IPS-20b (cell line): ENCODE data around the gene ADAMTS14.

Source experiments
- H3K27ac ChIP-seq: one replicate; pipeline ENCODE4 v1.5.1; 2013; ENCODE audit warnings: low read length
- H3K27me3 ChIP-seq: 2 replicates; pipeline ENCODE4 v1.6.1; 2013; ENCODE audit warnings: mild to moderate bottlenecking, low read length, inconsistent platforms; ENCODE audit not compliant: insufficient read depth
- H3K36me3 ChIP-seq: 2 replicates; pipeline ENCODE4 v1.6.1; 2013; ENCODE audit warnings: low read depth, mild to moderate bottlenecking, inconsistent platforms, low read length, moderate library complexity; ENCODE audit not compliant: insufficient read depth
- H3K4me1 ChIP-seq: 2 replicates; pipeline ENCODE4 v1.6.1; 2013; ENCODE audit warnings: mild to moderate bottlenecking, control low read depth, inconsistent platforms, low read length, moderate library complexity; ENCODE audit not compliant: insufficient read depth
- H3K4me3 ChIP-seq: 2 replicates; pipeline ENCODE4 v1.5.1; 2013; ENCODE audit warnings: mild to moderate bottlenecking, low read length, inconsistent platforms
- H3K9ac ChIP-seq: 2 replicates; pipeline ENCODE4 v1.6.1; 2013; ENCODE audit warnings: low read depth, mild to moderate bottlenecking, inconsistent platforms, low read length, moderate library complexity
- H3K9me3 ChIP-seq: 2 replicates; pipeline ENCODE4 v1.6.1; 2013; ENCODE audit warnings: mild to moderate bottlenecking, low read depth, low read length, inconsistent platforms; ENCODE audit not compliant: insufficient read depth

The ADAMTS14 gene

DNA sequence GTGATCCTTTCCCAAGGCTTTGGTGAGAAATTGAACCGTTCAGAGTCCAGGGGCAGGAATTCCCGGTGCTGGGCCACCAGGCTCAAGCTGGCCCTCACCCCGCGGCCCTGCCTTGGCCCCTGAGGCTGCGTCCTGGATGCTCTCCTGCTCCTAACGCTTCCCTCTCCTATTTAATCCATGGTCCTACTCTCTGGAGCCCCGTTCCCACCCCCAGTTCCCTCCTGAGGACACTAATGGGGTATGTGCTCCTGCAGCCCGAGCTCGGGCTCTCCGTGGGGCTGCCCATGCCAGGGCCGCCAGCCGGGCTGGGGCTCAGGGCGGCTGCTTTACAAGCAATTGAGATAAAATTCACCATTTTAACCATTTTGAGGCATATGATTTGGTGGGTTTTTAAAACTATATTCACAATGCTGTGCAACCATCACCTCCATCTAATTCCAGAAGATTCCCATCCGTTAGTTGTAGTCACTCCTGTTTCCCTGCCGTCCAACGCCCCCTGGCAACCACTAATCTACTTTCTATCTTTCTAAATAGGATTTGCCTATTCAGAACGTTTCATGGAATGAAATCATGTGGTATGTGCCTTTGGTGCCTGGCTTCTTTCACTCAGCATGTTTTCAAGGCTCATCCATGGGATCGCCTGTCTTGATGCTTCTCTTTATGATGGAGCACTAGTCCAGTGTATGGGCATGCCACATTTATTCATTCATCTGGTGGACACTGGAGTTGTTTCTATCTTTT is 33.0 kb downstream of the ADAMTS14 start:
- Histone ChIP-seq H3K36me3 (no peaks in the 10 kb centered on the region), H3K27me3 (no peaks in the 10 kb centered on the region), H3K4me3 (no peak overlapping the region), H3K9me3 (no peaks in the 10 kb centered on the region), H3K27ac (no peak overlapping the region), H3K4me1 (no peaks in the 10 kb centered on the region), H3K9ac (no peak overlapping the region)

DNA sequence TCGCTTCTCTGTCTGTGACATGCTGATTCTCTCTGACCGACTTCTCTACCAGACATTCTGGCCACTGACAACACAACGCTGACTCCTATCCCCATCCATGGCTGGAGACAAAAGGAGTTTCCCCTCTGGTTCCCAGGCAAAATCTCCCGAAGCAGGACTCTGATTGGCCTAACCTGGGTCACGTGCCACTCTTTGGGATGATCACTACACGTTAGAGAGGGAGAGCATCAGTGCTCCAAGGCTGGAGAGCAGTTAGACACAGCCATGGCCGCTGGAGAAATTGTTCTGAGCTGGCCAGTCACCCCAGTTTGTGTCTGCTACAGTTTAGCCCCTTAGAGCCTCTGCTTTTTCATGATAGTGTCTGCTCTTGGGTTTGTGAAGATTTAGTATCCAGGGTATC is 38.9 kb downstream of the ADAMTS14 start:
- H3K4me3 ChIP-seq: no peak overlapping the region
- H3K27ac ChIP-seq: no peak overlapping the region
- no peaks in the 10 kb centered on the region for H3K9me3 ChIP-seq
- peaks cover 7% of the 10 kb centered on the region for H3K4me1 ChIP-seq
- H3K36me3 ChIP-seq: no peaks in the 10 kb centered on the region
- no peak overlapping the region for H3K9ac ChIP-seq
- no peaks in the 10 kb centered on the region for H3K27me3 ChIP-seq

DNA sequence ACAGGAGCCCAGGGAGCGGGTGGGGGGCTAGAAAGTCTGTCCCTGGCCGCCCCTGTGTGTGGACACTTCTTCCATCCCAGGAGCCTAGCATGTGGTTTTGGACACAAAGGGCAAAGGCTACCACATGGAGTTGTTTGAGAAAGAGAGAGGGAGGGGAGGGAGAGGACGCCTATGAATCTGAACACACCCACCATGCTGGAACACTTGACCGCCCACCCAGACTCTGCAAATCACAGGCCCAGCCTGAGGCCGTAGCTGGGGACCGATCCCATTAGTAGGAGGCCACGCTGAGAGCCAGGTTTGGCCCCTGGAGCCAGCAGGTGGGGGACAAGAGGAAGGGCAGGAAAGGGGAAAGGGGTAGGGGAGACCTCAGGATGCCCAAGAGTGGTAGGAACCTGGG is 39.6 kb downstream of the ADAMTS14 start:
- no peaks in the 10 kb centered on the region for H3K36me3 ChIP-seq
- H3K9ac ChIP-seq: no peak overlapping the region
- no peaks in the 10 kb centered on the region for H3K27me3 ChIP-seq
- no peak overlapping the region for H3K27ac ChIP-seq
- no peak overlapping the region for H3K4me3 ChIP-seq
- H3K9me3 ChIP-seq: no peaks in the 10 kb centered on the region
- H3K4me1 ChIP-seq: peaks cover 9% of the 10 kb centered on the region

DNA sequence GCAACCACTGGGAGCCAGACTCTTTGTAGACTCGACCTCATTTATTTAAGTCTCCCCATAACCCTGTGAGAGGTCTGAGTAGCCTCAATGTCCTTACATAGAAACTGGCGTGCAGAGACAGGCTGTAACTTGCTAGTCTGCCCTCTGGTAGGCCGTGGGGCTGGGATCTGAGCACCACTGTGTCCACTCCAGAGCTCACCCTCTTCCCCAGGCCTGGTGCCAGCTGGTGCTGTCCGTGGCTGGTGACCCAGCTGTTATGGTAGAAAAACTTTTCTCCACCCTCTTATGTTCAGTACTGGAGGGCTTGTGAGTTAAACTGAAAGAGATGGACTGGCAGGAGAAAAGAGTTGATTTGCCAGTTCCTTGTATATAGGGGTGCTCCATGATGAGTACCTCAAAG is 41.9 kb downstream of the ADAMTS14 start:
- Histone ChIP-seq H3K9me3 (no peaks in the 10 kb centered on the region), H3K4me1 (peaks cover 9% of the 10 kb centered on the region)

GRCh38 chr10:70714951-70715350 is 42.6 kb downstream of the ADAMTS14 start:
- Histone ChIP-seq H3K36me3 (no peaks in the 10 kb centered on the region), H3K9ac (no peak overlapping the region), H3K9me3 (no peaks in the 10 kb centered on the region), H3K27ac (no peak overlapping the region), H3K4me1 (peaks cover 9% of the 10 kb centered on the region), H3K4me3 (no peak overlapping the region), H3K27me3 (no peaks in the 10 kb centered on the region)

More for the DNA sequence above, 41.9 kb downstream of the ADAMTS14 start:
- H3K9ac ChIP-seq: no peak overlapping the region
- no peaks in the 10 kb centered on the region for H3K36me3 ChIP-seq
- no peaks in the 10 kb centered on the region for H3K27me3 ChIP-seq
- H3K27ac ChIP-seq: no peak overlapping the region
- no peak overlapping the region for H3K4me3 ChIP-seq

- Histone ChIP-seq H3K4me3 (no peak overlapping the region), H3K9me3 (no peaks in the 10 kb centered on the region), H3K27ac (no peak overlapping the region), H3K27me3 (no peaks in the 10 kb centered on the region), H3K4me1 (peaks cover 9% of the 10 kb centered on the region), H3K9ac (no peak overlapping the region), H3K36me3 (no peaks in the 10 kb centered on the region)
These were observed 43.8 kb downstream of the ADAMTS14 start for GRCh38 chr10:70715853-70716795.

DNA sequence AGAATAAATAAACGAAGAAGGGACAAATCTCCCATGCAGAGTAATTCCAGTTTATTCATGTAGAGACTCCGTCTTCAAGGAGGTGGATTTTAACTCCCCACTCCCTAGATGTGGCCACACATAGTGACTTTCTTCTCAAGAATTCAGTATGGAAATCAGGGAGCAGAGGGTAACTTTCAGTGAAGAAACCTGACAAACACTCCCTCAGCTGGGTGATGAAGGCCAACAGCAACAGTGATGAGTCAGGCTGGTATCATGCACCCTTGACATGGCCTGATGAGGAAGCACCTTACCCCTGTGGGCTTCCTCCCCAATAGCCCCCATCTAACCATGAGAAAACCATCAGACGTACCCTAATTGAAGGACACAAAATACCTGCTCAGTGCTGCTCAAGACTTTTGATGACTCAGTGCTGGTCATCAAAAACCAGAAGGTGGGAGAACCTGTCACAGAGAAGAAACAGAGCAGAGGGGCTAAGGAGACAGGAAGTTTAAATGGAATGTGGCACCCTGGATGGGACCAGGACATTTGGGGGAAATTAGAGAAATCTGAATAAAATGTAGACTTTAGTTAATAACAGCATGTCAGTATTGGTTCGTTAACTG is 50.6 kb downstream of the ADAMTS14 start:
- H3K27me3 ChIP-seq: no peaks in the 10 kb centered on the region
- H3K9me3 ChIP-seq: no peaks in the 10 kb centered on the region
- H3K4me3 ChIP-seq: no peak overlapping the region
- H3K4me1 ChIP-seq: no peaks in the 10 kb centered on the region
- H3K27ac ChIP-seq: no peak overlapping the region
- no peaks in the 10 kb centered on the region for H3K36me3 ChIP-seq
- H3K9ac ChIP-seq: no peak overlapping the region

DNA sequence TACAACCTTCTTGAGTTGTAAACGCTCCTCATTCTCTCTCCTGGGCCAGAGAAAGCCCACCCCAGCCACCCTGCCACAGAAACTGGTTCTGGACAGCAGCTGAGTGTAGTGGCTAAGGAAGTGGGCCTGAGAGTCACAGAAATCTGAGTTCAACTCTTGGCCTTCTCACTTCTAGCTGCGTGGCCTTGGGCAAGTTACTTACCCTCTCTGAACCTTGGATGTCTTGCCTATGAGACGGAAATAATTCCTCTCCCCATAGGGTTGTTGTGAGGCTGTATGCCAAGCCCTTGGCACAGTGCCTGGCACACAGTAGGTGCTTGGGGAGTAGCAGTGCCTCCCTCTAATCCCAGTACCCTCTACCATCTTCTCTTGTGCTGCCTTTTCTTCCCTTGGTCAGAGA is 51.5 kb downstream of the ADAMTS14 start:
- no peaks in the 10 kb centered on the region for H3K4me1 ChIP-seq
- H3K4me3 ChIP-seq: no peak overlapping the region
- no peaks in the 10 kb centered on the region for H3K36me3 ChIP-seq
- no peak overlapping the region for H3K27ac ChIP-seq
- no peaks in the 10 kb centered on the region for H3K27me3 ChIP-seq
- no peak overlapping the region for H3K9ac ChIP-seq
- no peaks in the 10 kb centered on the region for H3K9me3 ChIP-seq

DNA sequence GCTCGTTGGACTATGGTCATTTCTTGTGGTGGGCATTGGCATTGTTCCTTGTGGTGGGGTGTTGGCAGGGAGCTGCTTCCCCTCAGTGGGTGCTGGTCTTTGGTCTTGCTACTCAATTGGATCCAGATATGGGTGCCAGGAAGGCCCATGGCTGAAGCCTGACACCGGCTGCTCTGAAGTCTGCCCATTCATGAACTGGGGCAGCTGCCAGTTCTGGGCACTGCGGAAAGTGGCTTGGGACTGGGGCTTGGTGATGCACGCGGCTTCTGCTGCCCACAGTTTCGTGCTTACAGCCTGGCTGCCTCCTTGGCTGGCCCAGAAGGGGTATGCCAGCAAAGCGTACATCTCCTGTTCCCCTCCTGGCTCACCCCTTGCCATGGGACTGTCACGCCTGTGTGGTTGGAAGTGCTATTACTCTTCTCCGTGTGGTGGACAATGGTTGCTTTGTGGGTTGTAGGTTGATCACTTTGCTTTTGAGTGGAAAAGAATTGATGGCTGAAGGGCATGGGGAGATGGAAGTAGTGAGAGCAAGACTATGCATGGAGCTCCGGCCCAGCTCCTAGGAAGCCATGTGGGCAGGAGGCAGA is 54.7 kb downstream of the ADAMTS14 start:
- H3K36me3 ChIP-seq: no peaks in the 10 kb centered on the region
- H3K4me1 ChIP-seq: no peaks in the 10 kb centered on the region

DNA sequence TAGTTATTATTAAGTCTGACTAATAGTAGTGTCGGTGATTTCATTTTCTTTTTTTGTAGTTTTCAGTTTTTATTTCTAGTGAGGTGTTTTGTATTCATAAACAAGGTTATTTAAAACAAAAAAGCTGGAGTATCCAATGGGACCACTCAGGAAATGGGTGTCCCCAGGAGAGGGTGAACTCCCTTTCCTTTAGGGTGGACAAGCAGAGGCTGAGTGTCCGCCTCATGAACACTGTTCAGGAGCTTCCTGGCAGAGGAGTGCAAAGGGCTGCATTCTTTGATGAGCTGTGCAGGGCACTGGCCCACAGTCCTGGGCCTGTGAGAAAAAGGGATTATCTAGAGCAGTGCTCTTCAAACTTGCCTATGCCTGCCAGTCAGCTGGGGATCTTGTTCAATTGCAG is 56.0 kb downstream of the ADAMTS14 start:
- no peak overlapping the region for H3K27ac ChIP-seq
- no peaks in the 10 kb centered on the region for H3K9me3 ChIP-seq
- no peak overlapping the region for H3K4me3 ChIP-seq
- no peaks in the 10 kb centered on the region for H3K4me1 ChIP-seq
- no peaks in the 10 kb centered on the region for H3K27me3 ChIP-seq
- H3K9ac ChIP-seq: no peak overlapping the region
- no peaks in the 10 kb centered on the region for H3K36me3 ChIP-seq

More for the DNA sequence above, 54.7 kb downstream of the ADAMTS14 start:
- no peak overlapping the region for H3K9ac ChIP-seq
- H3K4me3 ChIP-seq: no peak overlapping the region
- H3K9me3 ChIP-seq: no peaks in the 10 kb centered on the region
- no peaks in the 10 kb centered on the region for H3K27me3 ChIP-seq
- H3K27ac ChIP-seq: no peak overlapping the region

DNA sequence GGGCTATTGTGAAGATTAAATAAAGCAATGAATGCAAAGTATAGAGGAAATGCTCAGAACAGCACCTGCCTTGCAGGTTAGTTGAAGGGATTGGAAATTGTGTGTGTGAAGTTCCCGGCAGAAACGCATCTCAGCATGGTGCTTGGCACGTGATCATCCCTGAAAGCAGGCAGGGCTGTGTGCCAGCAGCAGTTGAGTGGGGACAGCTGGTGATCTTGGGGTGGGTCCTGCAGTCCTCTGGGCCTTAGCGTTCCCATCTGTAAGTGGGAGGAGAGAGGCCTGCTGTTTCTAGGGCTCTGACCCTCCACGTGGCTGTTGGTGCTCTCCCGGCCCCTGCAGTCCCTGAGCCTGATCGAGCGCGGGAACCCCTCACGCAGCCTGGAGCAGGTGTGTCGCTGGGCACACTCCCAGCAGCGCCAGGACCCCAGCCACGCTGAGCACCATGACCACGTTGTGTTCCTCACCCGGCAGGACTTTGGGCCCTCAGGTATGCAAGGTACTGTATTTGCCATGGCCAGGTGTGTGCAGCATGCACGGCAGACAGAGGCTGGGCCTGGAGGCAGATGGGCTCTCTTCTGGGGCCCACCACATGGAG is 57.6 kb downstream of the ADAMTS14 start:
- Histone ChIP-seq H3K9ac (no peak overlapping the region), H3K36me3 (no peaks in the 10 kb centered on the region)

More for the DNA sequence above, 57.6 kb downstream of the ADAMTS14 start:
- no peak overlapping the region for H3K4me3 ChIP-seq
- H3K27me3 ChIP-seq: no peaks in the 10 kb centered on the region
- H3K4me1 ChIP-seq: no peaks in the 10 kb centered on the region
- no peaks in the 10 kb centered on the region for H3K9me3 ChIP-seq
- no peak overlapping the region for H3K27ac ChIP-seq
